ENCODE data around the gene NLRP10.

- no peak for TF ChIP-seq CTCF (IDR thresholded peaks at IDR 0.05)
- TF ChIP-seq POLR2A (IDR thresholded peaks at IDR 0.05) = no peak
Observed at GRCh38 chr11:7924536-7924935, 40.7 kb downstream of the NLRP10 start.

Data from esophagus squamous epithelium (tissue), 4 donors.